Glutamatergic neuron (in vitro differentiated cells): ENCODE measurements around the gene ESR2. TPM values are rescaled to one million over a fixed set of nuclear protein-coding genes. Genes with fewer than 3 reads are reported as not detected.

Experiments
- DNase-seq: peaks from one replicate; pipeline ENCODE4 v3.0.0; 2022
- H3K27ac Mint-ChIP-seq: one replicate; pipeline ENCODE4 v1.8.0; 2020; ENCODE audit warnings: mild to moderate bottlenecking, mixed read lengths, inconsistent platforms; ENCODE audit not compliant: unreplicated experiment
- H3K27me3 Mint-ChIP-seq: one replicate; pipeline ENCODE4 v1.8.0; 2020; ENCODE audit warnings: mild to moderate bottlenecking, moderate library complexity, mixed read lengths, inconsistent platforms; ENCODE audit not compliant: unreplicated experiment
- H3K36me3 Mint-ChIP-seq: one replicate; pipeline ENCODE4 v1.8.0; 2020; ENCODE audit warnings: mild to moderate bottlenecking, mixed read lengths, inconsistent platforms; ENCODE audit not compliant: unreplicated experiment
- H3K4me1 Mint-ChIP-seq: one replicate; pipeline ENCODE4 v1.8.0; 2020; ENCODE audit warnings: mild to moderate bottlenecking, low read depth, mixed read lengths, inconsistent platforms; ENCODE audit not compliant: unreplicated experiment
- H3K4me3 Mint-ChIP-seq: one replicate; pipeline ENCODE4 v1.8.0; 2020; ENCODE audit warnings: mild to moderate bottlenecking, mixed read lengths, inconsistent platforms; ENCODE audit not compliant: unreplicated experiment
- H3K9me3 Mint-ChIP-seq: one replicate; pipeline ENCODE4 v1.8.0; 2020; ENCODE audit warnings: mild to moderate bottlenecking, moderate library complexity, mixed read lengths, inconsistent platforms; ENCODE audit not compliant: unreplicated experiment
- total RNA-seq: library from RNA; stranded (reverse); fragmentation: NEBNext Ultra II Directional; extraction: Animal tissue kit (Norgen Biotek cat#: 25700); gene quantifications from one replicate; pipeline ENCODE4 v1.2.1, GENCODE V29; 2021; ENCODE audit not compliant: unreplicated experiment
- TF ChIP-seq, protein P1 (sequence below): fragments of 200-600 bp; sonication (generic); IDR thresholded peaks from one replicate; pipeline ENCODE4 v1.5.0; 2021; ENCODE audit not compliant: partially characterized antibody, unreplicated experiment

Gene ESR2
- total RNA-seq, 1 donor from 2014 or later = 0.66 TPM

DNA sequence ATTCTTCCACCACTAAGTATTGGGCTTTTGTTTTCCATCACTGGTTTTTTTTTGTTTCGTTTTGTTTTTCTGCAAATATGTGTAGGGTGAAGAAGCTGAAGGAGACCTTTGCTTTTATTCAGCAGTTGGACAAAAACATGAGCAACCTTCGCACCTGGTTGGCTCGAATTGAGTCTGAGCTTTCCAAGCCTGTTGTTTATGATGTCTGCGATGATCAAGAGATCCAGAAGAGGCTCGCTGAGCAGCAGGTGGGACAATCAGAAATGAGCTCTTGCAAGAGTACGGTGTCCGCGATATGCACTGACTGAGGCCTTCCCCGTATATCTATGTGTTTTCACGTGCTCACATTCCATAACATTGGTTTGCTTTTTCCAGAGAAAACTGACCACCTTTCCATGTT lies 91.5 kb downstream of the ESR2 start:
- no peak overlapping the region for H3K27ac Mint-ChIP-seq

GRCh38 chr14:64201921-64202545 lies 92.1 kb downstream of the ESR2 start:
- Mint-ChIP-seq H3K27ac (no peak overlapping the region), H3K4me3 (no peak overlapping the region), H3K4me1 (peaks cover 21% of the 10 kb centered on the region), H3K9me3 (no peaks in the 10 kb centered on the region), H3K27me3 (peaks cover 2% of the 10 kb centered on the region), H3K36me3 (no peaks in the 10 kb centered on the region)
- DNase-seq = no peak
- TF ChIP-seq, protein P1, sequence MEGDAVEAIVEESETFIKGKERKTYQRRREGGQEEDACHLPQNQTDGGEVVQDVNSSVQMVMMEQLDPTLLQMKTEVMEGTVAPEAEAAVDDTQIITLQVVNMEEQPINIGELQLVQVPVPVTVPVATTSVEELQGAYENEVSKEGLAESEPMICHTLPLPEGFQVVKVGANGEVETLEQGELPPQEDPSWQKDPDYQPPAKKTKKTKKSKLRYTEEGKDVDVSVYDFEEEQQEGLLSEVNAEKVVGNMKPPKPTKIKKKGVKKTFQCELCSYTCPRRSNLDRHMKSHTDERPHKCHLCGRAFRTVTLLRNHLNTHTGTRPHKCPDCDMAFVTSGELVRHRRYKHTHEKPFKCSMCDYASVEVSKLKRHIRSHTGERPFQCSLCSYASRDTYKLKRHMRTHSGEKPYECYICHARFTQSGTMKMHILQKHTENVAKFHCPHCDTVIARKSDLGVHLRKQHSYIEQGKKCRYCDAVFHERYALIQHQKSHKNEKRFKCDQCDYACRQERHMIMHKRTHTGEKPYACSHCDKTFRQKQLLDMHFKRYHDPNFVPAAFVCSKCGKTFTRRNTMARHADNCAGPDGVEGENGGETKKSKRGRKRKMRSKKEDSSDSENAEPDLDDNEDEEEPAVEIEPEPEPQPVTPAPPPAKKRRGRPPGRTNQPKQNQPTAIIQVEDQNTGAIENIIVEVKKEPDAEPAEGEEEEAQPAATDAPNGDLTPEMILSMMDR = no peak

More for the DNA sequence above, 91.5 kb downstream of the ESR2 start:
- Mint-ChIP-seq H3K36me3 (no peaks in the 10 kb centered on the region), H3K4me1 (peaks cover 14% of the 10 kb centered on the region), H3K9me3 (no peaks in the 10 kb centered on the region), H3K27me3 (peaks cover 2% of the 10 kb centered on the region), H3K4me3 (no peak overlapping the region)
- DNase-seq = no peak
- TF ChIP-seq, protein P1 = no peak

GRCh38 chr14:64201296-64201695 lies 92.9 kb downstream of the ESR2 start:
- TF ChIP-seq, protein P1 = no peak
- H3K4me3 Mint-ChIP-seq = no peak overlapping the region
- no peaks in the 10 kb centered on the region for H3K9me3 Mint-ChIP-seq
- no peak for DNase-seq
- no peak overlapping the region for H3K27ac Mint-ChIP-seq
- H3K36me3 Mint-ChIP-seq = no peaks in the 10 kb centered on the region
- peaks cover 2% of the 10 kb centered on the region for H3K27me3 Mint-ChIP-seq
- peaks cover 25% of the 10 kb centered on the region for H3K4me1 Mint-ChIP-seq

DNA sequence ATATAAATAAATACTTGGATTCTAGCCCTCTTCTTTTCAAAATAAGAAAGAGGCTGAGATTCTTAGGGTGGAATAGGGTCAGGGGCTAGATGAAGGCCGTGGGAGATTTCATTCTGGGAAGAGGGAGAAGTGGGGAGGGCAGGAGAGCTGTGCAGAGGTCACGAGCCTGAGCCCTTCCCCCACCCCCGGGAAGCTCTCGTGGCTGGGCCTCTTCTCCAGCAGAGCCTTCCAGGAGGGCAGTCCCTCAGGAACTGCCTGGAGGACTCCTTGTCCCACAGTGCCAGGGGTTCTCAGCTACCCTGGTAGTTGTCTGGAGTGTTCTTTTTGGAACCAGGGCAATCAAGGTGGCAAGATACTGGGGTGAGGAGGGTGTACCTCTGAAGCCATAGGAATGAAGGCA lies 94.0 kb downstream of the ESR2 start:
- no peaks in the 10 kb centered on the region for H3K36me3 Mint-ChIP-seq
- H3K4me3 Mint-ChIP-seq = no peak overlapping the region
- H3K9me3 Mint-ChIP-seq = no peaks in the 10 kb centered on the region
- peaks cover 29% of the 10 kb centered on the region for H3K4me1 Mint-ChIP-seq
- DNase-seq = peak; percentile 40
- TF ChIP-seq, protein P1 = no peak
- H3K27me3 Mint-ChIP-seq = peaks cover 2% of the 10 kb centered on the region
- no peak overlapping the region for H3K27ac Mint-ChIP-seq

GRCh38 chr14:64198486-64198885 lies 95.7 kb downstream of the ESR2 start:
- H3K9me3 Mint-ChIP-seq = no peaks in the 10 kb centered on the region
- H3K27me3 Mint-ChIP-seq = peaks cover 2% of the 10 kb centered on the region
- H3K36me3 Mint-ChIP-seq = no peaks in the 10 kb centered on the region
- no peak overlapping the region for H3K27ac Mint-ChIP-seq
- H3K4me1 Mint-ChIP-seq = peaks cover 29% of the 10 kb centered on the region
- DNase-seq = no peak
- no peak overlapping the region for H3K4me3 Mint-ChIP-seq
- TF ChIP-seq, protein P1 = no peak
